ENCODE results near the gene OLFML2B.

OLFML2B gene

GRCh38 chr1:161956930-161957329 lies 66.7 kb downstream of the OLFML2B start:
- H3K27ac ChIP-seq = peak overlapping the region; percentile 97
- H3K36me3 ChIP-seq (ENCODE audit: insufficient read depth, low read length) = peaks cover 9% of the 10 kb centered on the region; the same call in 1 of the 2 replicates
- H3K9me3 ChIP-seq (ENCODE audit: low read depth, low read length) = no peaks in the 10 kb centered on the region
- TF ChIP-seq POLR2AphosphoS5 (IDR thresholded peaks at IDR 0.05; ENCODE audit: borderline replicate concordance, low read depth, low read length) (no peak), EZH2 (IDR thresholded peaks at IDR 0.05) (no peak), FOXP2 (optimal IDR thresholded peaks at IDR 0.05; ENCODE audit: control extremely low read depth, extremely low read length, insufficient read depth) (no peak)
- peak overlapping the region; percentile 69 for H3K4me3 ChIP-seq
- DNase-seq (ENCODE audit: low read depth, low spot score) = no peak
- H3K9ac ChIP-seq (ENCODE audit: insufficient read length) = no peak overlapping the region

- Histone ChIP-seq H3K27ac (peak overlapping the region; percentile 97), H3K4me3 (peak overlapping the region; percentile 69), H3K36me3 (ENCODE audit: insufficient read depth, low read length) (peaks cover 9% of the 10 kb centered on the region; the same call in 1 of the 2 replicates), H3K9ac (ENCODE audit: insufficient read length) (peak overlapping the region; percentile 39), H3K9me3 (ENCODE audit: low read depth, low read length) (no peaks in the 10 kb centered on the region)
- DNase-seq (ENCODE audit: low read depth, low spot score) = peak; percentile 85
- TF ChIP-seq EZH2 (IDR thresholded peaks at IDR 0.05) = no peak
- no peak for TF ChIP-seq POLR2AphosphoS5 (IDR thresholded peaks at IDR 0.05; ENCODE audit: borderline replicate concordance, low read depth, low read length)
- TF ChIP-seq FOXP2 (optimal IDR thresholded peaks at IDR 0.05; ENCODE audit: control extremely low read depth, extremely low read length, insufficient read depth) = no peak
Observed at GRCh38 chr1:161956097-161956496, 67.6 kb downstream of the OLFML2B start.

DNA sequence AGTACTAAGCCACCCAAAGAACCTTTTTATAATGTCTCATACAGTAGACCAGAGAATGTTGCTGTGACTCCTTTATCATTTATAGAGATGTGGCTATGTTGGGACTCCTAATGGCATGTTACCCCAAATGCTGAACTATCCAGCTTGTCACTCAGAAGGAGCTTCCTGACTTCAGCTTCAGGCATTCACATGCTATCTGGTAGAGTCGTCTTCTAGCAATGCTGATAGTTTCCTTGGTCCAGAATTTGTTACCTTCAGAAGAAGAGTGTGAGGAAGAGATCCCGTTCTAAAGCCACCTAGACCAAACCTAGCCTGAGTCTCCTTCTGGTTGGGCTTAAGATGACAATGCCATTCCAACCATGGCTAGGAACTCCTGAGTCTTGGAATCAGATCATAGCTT lies 68.1 kb downstream of the OLFML2B start:
- Histone ChIP-seq H3K9me3 (ENCODE audit: low read depth, low read length) (no peaks in the 10 kb centered on the region), H3K36me3 (ENCODE audit: insufficient read depth, low read length) (peaks cover 9% of the 10 kb centered on the region; the same call in 1 of the 2 replicates), H3K27ac (peak overlapping the region; percentile 97), H3K9ac (ENCODE audit: insufficient read length) (no peak overlapping the region), H3K4me3 (peak overlapping the region; percentile 69)
- TF ChIP-seq POLR2AphosphoS5 (IDR thresholded peaks at IDR 0.05; ENCODE audit: borderline replicate concordance, low read depth, low read length) (no peak), FOXP2 (optimal IDR thresholded peaks at IDR 0.05; ENCODE audit: control extremely low read depth, extremely low read length, insufficient read depth) (no peak), EZH2 (IDR thresholded peaks at IDR 0.05) (no peak)
- DNase-seq (ENCODE audit: low read depth, low spot score) = no peak

- Histone ChIP-seq H3K9ac (ENCODE audit: insufficient read length) (no peak overlapping the region), H3K36me3 (ENCODE audit: insufficient read depth, low read length) (peaks cover 12% of the 10 kb centered on the region), H3K27ac (no peak overlapping the region; the same call in 1 of the 2 replicates), H3K4me3 (no peak overlapping the region), H3K9me3 (ENCODE audit: low read depth, low read length) (peaks cover 3% of the 10 kb centered on the region; the same call in 1 of the 2 replicates)
- DNase-seq (ENCODE audit: low read depth, low spot score) = no peak
- TF ChIP-seq FOXP2 (optimal IDR thresholded peaks at IDR 0.05; ENCODE audit: control extremely low read depth, extremely low read length, insufficient read depth) (no peak), POLR2AphosphoS5 (IDR thresholded peaks at IDR 0.05; ENCODE audit: borderline replicate concordance, low read depth, low read length) (no peak), EZH2 (IDR thresholded peaks at IDR 0.05) (no peak)
Observed at GRCh38 chr1:161954466-161954865, 69.2 kb downstream of the OLFML2B start.

DNA sequence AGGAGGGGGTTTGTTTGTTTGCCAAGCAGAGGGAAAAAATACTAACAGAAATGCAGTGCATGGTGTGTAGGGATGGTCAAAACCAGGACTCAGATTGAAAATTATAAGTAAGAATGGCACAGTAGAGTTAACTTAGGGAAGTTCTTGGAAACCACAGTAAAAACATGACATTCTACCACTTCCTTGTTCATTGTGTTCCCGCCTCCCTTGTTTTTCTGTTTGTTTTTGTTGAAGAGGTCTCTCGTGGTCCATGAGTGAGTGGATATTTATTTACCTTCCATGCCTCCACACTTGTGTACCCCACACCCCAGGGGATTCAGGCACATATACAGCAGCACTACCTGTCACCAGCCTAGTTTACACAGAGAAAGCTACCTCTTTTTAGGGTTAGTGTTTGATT lies 69.6 kb downstream of the OLFML2B start:
- peaks cover 12% of the 10 kb centered on the region for H3K36me3 ChIP-seq (ENCODE audit: insufficient read depth, low read length)
- no peak overlapping the region for H3K4me3 ChIP-seq
- no peak for DNase-seq (ENCODE audit: low read depth, low spot score)
- TF ChIP-seq EZH2 (IDR thresholded peaks at IDR 0.05) (no peak), FOXP2 (optimal IDR thresholded peaks at IDR 0.05; ENCODE audit: control extremely low read depth, extremely low read length, insufficient read depth) (no peak), POLR2AphosphoS5 (IDR thresholded peaks at IDR 0.05; ENCODE audit: borderline replicate concordance, low read depth, low read length) (no peak)
- H3K27ac ChIP-seq = 0 out of 2 replicates have a peak overlapping the region, but pooled peaks have one; percentile 3
- H3K9me3 ChIP-seq (ENCODE audit: low read depth, low read length) = peaks cover 7% of the 10 kb centered on the region; the same call in 1 of the 2 replicates
- no peak overlapping the region for H3K9ac ChIP-seq (ENCODE audit: insufficient read length)

- Histone ChIP-seq H3K36me3 (ENCODE audit: insufficient read depth, low read length) (peaks cover 5% of the 10 kb centered on the region), H3K9me3 (ENCODE audit: low read depth, low read length) (peaks cover 7% of the 10 kb centered on the region; the same call in 1 of the 2 replicates), H3K4me3 (no peak overlapping the region), H3K9ac (ENCODE audit: insufficient read length) (no peak overlapping the region), H3K27ac (peak overlapping the region; percentile 3; the same call in 1 of the 2 replicates)
- DNase-seq (ENCODE audit: low read depth, low spot score) = no peak
- TF ChIP-seq EZH2 (IDR thresholded peaks at IDR 0.05) (no peak), POLR2AphosphoS5 (IDR thresholded peaks at IDR 0.05; ENCODE audit: borderline replicate concordance, low read depth, low read length) (no peak), FOXP2 (optimal IDR thresholded peaks at IDR 0.05; ENCODE audit: control extremely low read depth, extremely low read length, insufficient read depth) (no peak)
Observed at GRCh38 chr1:161953256-161953920, 70.3 kb downstream of the OLFML2B start.

DNA sequence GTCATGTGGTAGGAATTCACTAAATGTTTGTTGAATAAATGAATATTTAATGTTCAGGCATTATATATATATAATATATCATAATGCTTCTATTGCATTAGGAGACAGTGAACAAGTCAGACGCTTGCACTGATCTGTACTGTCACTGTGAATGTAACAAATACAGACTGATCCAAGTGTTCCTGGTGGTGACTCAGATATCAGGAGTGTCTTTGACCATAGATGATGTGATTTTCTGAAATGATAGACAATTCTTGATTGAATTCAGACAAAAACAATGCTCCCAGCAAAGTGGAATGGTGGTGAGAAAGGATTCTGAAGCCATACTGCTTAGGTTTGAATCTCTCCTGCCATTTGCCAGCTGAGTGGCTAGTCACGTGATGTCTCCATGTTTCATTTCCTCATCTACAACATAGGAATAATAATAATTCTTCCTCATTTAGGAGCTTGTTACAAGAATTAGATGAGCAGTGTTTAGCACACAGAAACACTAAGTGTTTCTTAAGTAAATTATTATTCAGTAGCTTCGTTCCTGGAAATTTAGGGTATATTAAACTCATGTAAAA lies 71.0 kb downstream of the OLFML2B start:
- peaks cover 7% of the 10 kb centered on the region; the same call in 1 of the 2 replicates for H3K9me3 ChIP-seq (ENCODE audit: low read depth, low read length)
- peak overlapping the region; percentile 3; the same call in 1 of the 2 replicates for H3K27ac ChIP-seq
- TF ChIP-seq FOXP2 (optimal IDR thresholded peaks at IDR 0.05; ENCODE audit: control extremely low read depth, extremely low read length, insufficient read depth) = no peak
- H3K36me3 ChIP-seq (ENCODE audit: insufficient read depth, low read length) = peaks cover 4% of the 10 kb centered on the region; the same call in 1 of the 2 replicates
- H3K4me3 ChIP-seq = no peak overlapping the region
- DNase-seq (ENCODE audit: low read depth, low spot score) = no peak
- H3K9ac ChIP-seq (ENCODE audit: insufficient read length) = no peak overlapping the region

DNA sequence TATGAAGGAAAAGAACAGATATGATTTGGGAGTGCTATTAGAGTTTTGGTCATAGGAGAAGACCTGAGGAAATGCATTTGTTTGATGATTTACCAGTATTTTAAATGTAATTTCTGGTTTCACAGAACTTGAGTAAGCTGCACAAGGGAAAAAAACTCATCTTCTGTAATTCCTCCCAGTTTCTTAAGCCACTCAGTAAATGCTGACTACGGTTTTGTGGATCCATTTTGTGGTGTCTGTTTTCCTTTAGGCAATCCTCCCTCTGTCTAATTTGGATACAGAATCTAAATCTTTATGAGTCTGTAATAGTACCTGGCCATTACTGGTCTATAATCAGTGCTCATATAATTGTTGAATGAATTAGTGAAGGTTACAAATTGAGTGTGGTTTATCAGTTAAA lies 72.0 kb downstream of the OLFML2B start:
- H3K36me3 ChIP-seq (ENCODE audit: insufficient read depth, low read length) = peaks cover 4% of the 10 kb centered on the region; the same call in 1 of the 2 replicates
- TF ChIP-seq FOXP2 (optimal IDR thresholded peaks at IDR 0.05; ENCODE audit: control extremely low read depth, extremely low read length, insufficient read depth) (no peak), POLR2AphosphoS5 (IDR thresholded peaks at IDR 0.05; ENCODE audit: borderline replicate concordance, low read depth, low read length) (no peak), EZH2 (IDR thresholded peaks at IDR 0.05) (no peak)
- H3K9ac ChIP-seq (ENCODE audit: insufficient read length) = no peak overlapping the region
- H3K9me3 ChIP-seq (ENCODE audit: low read depth, low read length) = peaks cover 7% of the 10 kb centered on the region; the same call in 1 of the 2 replicates
- no peak for DNase-seq (ENCODE audit: low read depth, low spot score)
- H3K27ac ChIP-seq = peak overlapping the region; percentile 71
- no peak overlapping the region for H3K4me3 ChIP-seq
